Measurements from ENCODE around the gene NCK2. TPM values are rescaled to one million over a fixed set of nuclear protein-coding genes. Genes with fewer than 3 reads are reported as not detected.

The NCK2 gene
- total and polyA plus RNA-seq, 2 of the 13 experiments (the other 11 are each of a cell fraction or from before 2014, with no cell fraction given), result 14.8 to 23.5 TPM

GRCh38 chr2:105808423-105809096 lies 63.8 kb downstream of the NCK2 start:
- Histone ChIP-seq H3K27ac (ENCODE audit: extremely low read length, insufficient read depth, low read length) (no peak overlapping the region), H4K20me1 (ENCODE audit: insufficient read depth, low read length) (no peaks in the 10 kb centered on the region; the same call in 1 of the 2 replicates), H3K4me2 (ENCODE audit: low read depth, low read length) (no peak overlapping the region), H3K4me3 (replicated peaks in 1 of 3; ENCODE audit: insufficient read depth in 1 of 3, low read depth in 2 of 3, low read length in 3 of 3) (no peak overlapping the region), H3K9ac (ENCODE audit: insufficient read depth, low read depth, low read length) (no peak overlapping the region), H2AFZ (ENCODE audit: low read length) (no peak overlapping the region), H3K27me3 (ENCODE audit: control insufficient read depth in 1 of 2, insufficient read depth in 2 of 2, low read length in 2 of 2) (no peaks in the 10 kb centered on the region), H3K36me3 (replicated peaks in 1 of 2; ENCODE audit: control insufficient read depth in 1 of 2, insufficient read depth in 2 of 2, low read length in 2 of 2) (no peaks in the 10 kb centered on the region), H3K79me2 (ENCODE audit: insufficient read depth, low read length) (peaks cover 5% of the 10 kb centered on the region), H3K4me1 (ENCODE audit: insufficient read depth, low read length) (peaks cover 22% of the 10 kb centered on the region), H3K9me3 (ENCODE audit: low read length) (no peaks in the 10 kb centered on the region)
- BruUV-seq (replicated peaks), result no TSS peak
- no peak for FAIRE-seq
- ATAC-seq, result no peak
- intact Hi-C loops (cut with micrococcal nuclease; ENCODE audit: unreplicated experiment), result no loop called here
- CTCF ChIA-PET (ENCODE audit: low intra/inter-chr PET ratio, low total read pairs), result no interaction called here
- no peak for TF ChIP-seq EP300 (IDR thresholded peaks at IDR 0.05; ENCODE audit: low read depth in 2 of 2, low read length in 2 of 2)
- TF ChIP-seq EP300 (CRISPR knock-in tag; IDR thresholded peaks at IDR 0.05; ENCODE audit: borderline replicate concordance), result no peak
- 94% methylated on average over 8 of the region's 8 CpGs for WGBS (ENCODE audit: low lambda C conversion rate)
- in situ Hi-C loops (cut with HindIII; ENCODE audit: extremely low pct_ligation_motif_present, low pct_unique_long_range_greater_than_20kb), result no loop called here
- POLR2A ChIA-PET, result no interaction called here
- DNase-seq (ENCODE audit: low spot score), result no peak

GRCh38 chr2:105809097-105809473 lies 64.4 kb downstream of the NCK2 start:
- ATAC-seq, result no peak
- CTCF ChIA-PET (ENCODE audit: low intra/inter-chr PET ratio, low total read pairs), result no interaction called here
- WGBS (ENCODE audit: low lambda C conversion rate), result 94% methylated on average over 4 of the region's 4 CpGs

More at GRCh38 chr2:105809097-105809473, 64.4 kb downstream of the NCK2 start:
- TF ChIP-seq ZNF557 (CRISPR knock-in tag; IDR thresholded peaks at IDR 0.05) (no peak), RBM39 (IDR thresholded peaks at IDR 0.05; ENCODE audit: low read depth, low read length, poor library complexity, severe bottlenecking) (no peak), ZNF562 (CRISPR knock-in tag; IDR thresholded peaks at IDR 0.05; ENCODE audit: borderline replicate concordance) (no peak), MAFK (conservative IDR thresholded peaks at IDR 0.05 in 1 of 2, IDR thresholded peaks at IDR 0.05 in 1 of 2; ENCODE audit: low read length in 2 of 2) (peak; percentile 43 to 67), FOXP1 (IDR thresholded peaks at IDR 0.05) (no peak), FOXP1 (CRISPR knock-in tag; IDR thresholded peaks at IDR 0.05) (no peak), MAFF (IDR thresholded peaks at IDR 0.05; ENCODE audit: low read depth, low read length) (0 out of 2 replicates have a peak, but pooled peaks have one; percentile 9), ARID3A (IDR thresholded peaks at IDR 0.05; ENCODE audit: low read depth, low read length) (no peak), POGZ (CRISPR knock-in tag; IDR thresholded peaks at IDR 0.05) (no peak), ZNF589 (CRISPR knock-in tag; conservative IDR thresholded peaks at IDR 0.05) (no peak), ZNF704 (CRISPR knock-in tag; IDR thresholded peaks at IDR 0.05; ENCODE audit: borderline replicate concordance) (no peak)
- Histone ChIP-seq H2AFZ (ENCODE audit: low read length) (no peak overlapping the region), H4K20me1 (ENCODE audit: insufficient read depth, low read length) (no peaks in the 10 kb centered on the region; the same call in 1 of the 2 replicates), H3K4me1 (ENCODE audit: insufficient read depth, low read length) (peaks cover 22% of the 10 kb centered on the region), H3K27me3 (ENCODE audit: control insufficient read depth in 1 of 2, insufficient read depth in 2 of 2, low read length in 2 of 2) (no peaks in the 10 kb centered on the region), H3K79me2 (ENCODE audit: insufficient read depth, low read length) (peaks cover 5% of the 10 kb centered on the region), H3K36me3 (replicated peaks in 1 of 2; ENCODE audit: control insufficient read depth in 1 of 2, insufficient read depth in 2 of 2, low read length in 2 of 2) (no peaks in the 10 kb centered on the region), H3K9me3 (ENCODE audit: low read length) (no peaks in the 10 kb centered on the region), H3K4me3 (replicated peaks in 1 of 3; ENCODE audit: insufficient read depth in 1 of 3, low read depth in 2 of 3, low read length in 3 of 3) (no peak overlapping the region), H3K27ac (ENCODE audit: extremely low read length, insufficient read depth, low read length) (no peak overlapping the region), H3K9ac (ENCODE audit: insufficient read depth, low read depth, low read length) (no peak overlapping the region), H3K4me2 (ENCODE audit: low read depth, low read length) (no peak overlapping the region)
- POLR2A ChIA-PET, result no interaction called here
- no TSS peak for BruUV-seq (replicated peaks)
- FAIRE-seq (no peak), DNase-seq (ENCODE audit: low spot score) (no peak)
- intact Hi-C loops (cut with micrococcal nuclease; ENCODE audit: unreplicated experiment) (no loop called here), in situ Hi-C loops (cut with HindIII; ENCODE audit: extremely low pct_ligation_motif_present, low pct_unique_long_range_greater_than_20kb) (no loop called here)

All from HepG2 (cell line).